Muscle layer of colon (tissue), 2 donors: ENCODE results near the gene IL12B.
"Not testable (repeated sequence)": the region's sequence is repeated elsewhere in the genome, so short reads cannot be mapped to it uniquely, and the experiment has no call there.

Experiments used
- H3K27ac ChIP-seq: one replicate; pipeline ENCODE4 v1.7.0; 2013; ENCODE audit warnings: low read depth, mild to moderate bottlenecking, low read length, moderate library complexity
- H3K27me3 ChIP-seq, 2 donors: one replicate each; pipeline ENCODE4 v1.7.0; 2013; ENCODE audit warnings: low read length in 2 of 2, mild to moderate bottlenecking in 2 of 2; ENCODE audit not compliant: insufficient read depth in 2 of 2, control insufficient read depth in 1 of 2
- H3K36me3 ChIP-seq: one replicate; pipeline ENCODE4 v1.7.0; 2013; ENCODE audit warnings: mild to moderate bottlenecking, low read length; ENCODE audit not compliant: insufficient read depth
- H3K4me1 ChIP-seq: one replicate; pipeline ENCODE4 v1.7.0; 2013; ENCODE audit warnings: mild to moderate bottlenecking, low read length; ENCODE audit not compliant: insufficient read depth
- H3K4me3 ChIP-seq, 2 donors: one replicate each; pipeline ENCODE4 v1.7.0; 2013; ENCODE audit warnings: low read length in 2 of 2, low read depth in 1 of 2, mild to moderate bottlenecking in 1 of 2, moderate library complexity in 1 of 2
- H3K9ac ChIP-seq: one replicate; pipeline ENCODE4 v1.7.0; 2013; ENCODE audit warnings: low read length
- H3K9me3 ChIP-seq: one replicate; pipeline ENCODE4 v1.7.0; 2013; ENCODE audit warnings: mild to moderate bottlenecking, low read length
- donor health status: abdominal sarcoma.
- donor health status: Adenocarcinoma of cecum.

IL12B gene

GRCh38 chr5:159310511-159310910 lies 19.8 kb downstream of the IL12B start:
- H3K4me3 ChIP-seq: no peak overlapping the region
- no peak overlapping the region for H3K9ac ChIP-seq
- H3K27ac ChIP-seq: no peak overlapping the region
- H3K27me3 ChIP-seq: peaks cover 20 to 21% of the 10 kb centered on the region in 2 donors
- no peaks in the 10 kb centered on the region for H3K36me3 ChIP-seq
- no peaks in the 10 kb centered on the region for H3K4me1 ChIP-seq
- no peaks in the 10 kb centered on the region for H3K9me3 ChIP-seq

- Histone ChIP-seq H3K4me3 (no peak overlapping the region), H3K27ac (no peak overlapping the region)
These were observed 20.4 kb downstream of the IL12B start for GRCh38 chr5:159309689-159310433.

GRCh38 chr5:159304961-159305595 lies 25.2 kb downstream of the IL12B start:
- peaks cover 0 to 3% of the 10 kb centered on the region in 2 donors for H3K27me3 ChIP-seq
- no peak overlapping the region for H3K9ac ChIP-seq
- no peak overlapping the region for H3K27ac ChIP-seq
- no peaks in the 10 kb centered on the region for H3K9me3 ChIP-seq
- no peak overlapping the region for H3K4me3 ChIP-seq
- no peaks in the 10 kb centered on the region for H3K36me3 ChIP-seq
- no peaks in the 10 kb centered on the region for H3K4me1 ChIP-seq

More at GRCh38 chr5:159309689-159310433, 20.4 kb downstream of the IL12B start:
- Histone ChIP-seq H3K4me1 (no peaks in the 10 kb centered on the region), H3K27me3 (peaks cover 20 to 21% of the 10 kb centered on the region in 2 donors), H3K9me3 (no peaks in the 10 kb centered on the region), H3K9ac (no peak overlapping the region), H3K36me3 (no peaks in the 10 kb centered on the region)

GRCh38 chr5:159303286-159303685 lies 27.0 kb downstream of the IL12B start:
- no peaks in the 10 kb centered on the region for H3K4me1 ChIP-seq
- no peaks in the 10 kb centered on the region for H3K36me3 ChIP-seq
- no peaks in the 10 kb centered on the region for H3K27me3 ChIP-seq
- no peaks in the 10 kb centered on the region for H3K9me3 ChIP-seq
- H3K9ac ChIP-seq: no peak overlapping the region
- H3K27ac ChIP-seq: no peak overlapping the region
- H3K4me3 ChIP-seq: no peak overlapping the region

GRCh38 chr5:159301929-159302860 lies 28.1 kb downstream of the IL12B start:
- not testable (repeated sequence) for H3K27me3 ChIP-seq

GRCh38 chr5:159301466-159301865 lies 28.8 kb downstream of the IL12B start:
- H3K27ac ChIP-seq: no peak overlapping the region
- no peaks in the 10 kb centered on the region for H3K9me3 ChIP-seq
- no peak overlapping the region for H3K4me3 ChIP-seq
- H3K27me3 ChIP-seq: no peaks in the 10 kb centered on the region
- H3K9ac ChIP-seq: no peak overlapping the region
- no peaks in the 10 kb centered on the region for H3K4me1 ChIP-seq
- no peaks in the 10 kb centered on the region for H3K36me3 ChIP-seq

More at GRCh38 chr5:159301929-159302860, 28.1 kb downstream of the IL12B start:
- not testable (repeated sequence) for H3K4me3 ChIP-seq, H3K9ac ChIP-seq, H3K27ac ChIP-seq, H3K36me3 ChIP-seq, H3K9me3 ChIP-seq, H3K4me1 ChIP-seq

GRCh38 chr5:159297300-159297699 lies 33.0 kb downstream of the IL12B start:
- H3K27ac ChIP-seq, H3K27me3 ChIP-seq, H3K4me3 ChIP-seq, H3K9me3 ChIP-seq, H3K4me1 ChIP-seq, H3K36me3 ChIP-seq, H3K9ac ChIP-seq: not testable (repeated sequence)

- Histone ChIP-seq H3K36me3 (no peaks in the 10 kb centered on the region), H3K27ac (no peak overlapping the region), H3K4me3 (no peak overlapping the region), H3K4me1 (no peaks in the 10 kb centered on the region), H3K27me3 (no peaks in the 10 kb centered on the region), H3K9ac (no peak overlapping the region), H3K9me3 (no peaks in the 10 kb centered on the region)
These were observed 35.4 kb downstream of the IL12B start for GRCh38 chr5:159294921-159295320.

GRCh38 chr5:159290741-159291140 lies 39.5 kb downstream of the IL12B start:
- no peaks in the 10 kb centered on the region for H3K27me3 ChIP-seq
- no peaks in the 10 kb centered on the region for H3K9me3 ChIP-seq
- H3K36me3 ChIP-seq: peaks cover under 1% of the 10 kb centered on the region
- H3K4me1 ChIP-seq: no peaks in the 10 kb centered on the region
- no peak overlapping the region for H3K9ac ChIP-seq
- no peak overlapping the region for H3K4me3 ChIP-seq
- no peak overlapping the region for H3K27ac ChIP-seq

GRCh38 chr5:159286420-159287035 lies 43.8 kb downstream of the IL12B start:
- H3K36me3 ChIP-seq: peaks cover 13% of the 10 kb centered on the region
- no peaks in the 10 kb centered on the region for H3K4me1 ChIP-seq
- H3K4me3 ChIP-seq: no peak overlapping the region
- no peak overlapping the region for H3K27ac ChIP-seq
- no peaks in the 10 kb centered on the region for H3K27me3 ChIP-seq
- H3K9ac ChIP-seq: no peak overlapping the region
- no peaks in the 10 kb centered on the region for H3K9me3 ChIP-seq

GRCh38 chr5:159274676-159275075 lies 55.6 kb downstream of the IL12B start:
- Histone ChIP-seq H3K27me3 (no peaks in the 10 kb centered on the region), H3K36me3 (peaks cover 15% of the 10 kb centered on the region), H3K4me3 (no peak overlapping the region), H3K9me3 (no peaks in the 10 kb centered on the region), H3K4me1 (no peaks in the 10 kb centered on the region), H3K27ac (no peak overlapping the region), H3K9ac (no peak overlapping the region)
